ENCODE measurements around the gene HIF3A. TPM values are rescaled to one million over a fixed set of nuclear protein-coding genes. Genes with fewer than 3 reads are reported as not detected.

Gene HIF3A
- total RNA-seq, 1 donor from 2014 or later: 175 TPM

GRCh38 chr19:46391296-46392251, 94.7 kb downstream of the HIF3A start:
- no peak overlapping the region for H3K27ac Mint-ChIP-seq
- TF ChIP-seq CTCF (IDR thresholded peaks at IDR 0.05; ENCODE audit: unreplicated experiment): no peak
- H3K27me3 Mint-ChIP-seq (ENCODE audit: low read depth): no peaks in the 10 kb centered on the region
- H3K4me3 Mint-ChIP-seq: no peak overlapping the region
- H3K4me1 Mint-ChIP-seq: peaks cover 15% of the 10 kb centered on the region
- H3K9me3 Mint-ChIP-seq: peaks cover 5% of the 10 kb centered on the region
- H3K36me3 Mint-ChIP-seq: peaks cover 38% of the 10 kb centered on the region
- no peak for DNase-seq (ENCODE audit: low spot score in 2 of 2, unreplicated experiment in 2 of 2)

GRCh38 chr19:46392252-46392801, 95.5 kb downstream of the HIF3A start:
- peaks cover 32% of the 10 kb centered on the region for H3K36me3 Mint-ChIP-seq
- H3K27ac Mint-ChIP-seq: peak overlapping the region; percentile 85
- peaks cover 5% of the 10 kb centered on the region for H3K9me3 Mint-ChIP-seq
- H3K4me3 Mint-ChIP-seq: no peak overlapping the region
- TF ChIP-seq CTCF (IDR thresholded peaks at IDR 0.05; ENCODE audit: unreplicated experiment): no peak
- peaks cover 15% of the 10 kb centered on the region for H3K4me1 Mint-ChIP-seq
- no peak for DNase-seq (ENCODE audit: low spot score in 2 of 2, unreplicated experiment in 2 of 2)
- no peaks in the 10 kb centered on the region for H3K27me3 Mint-ChIP-seq (ENCODE audit: low read depth)

GRCh38 chr19:46392837-46393236, 96.0 kb downstream of the HIF3A start:
- Mint-ChIP-seq H3K27ac (peak overlapping the region; percentile 85), H3K36me3 (peaks cover 27% of the 10 kb centered on the region), H3K4me3 (no peak overlapping the region), H3K9me3 (peaks cover 5% of the 10 kb centered on the region), H3K27me3 (ENCODE audit: low read depth) (no peaks in the 10 kb centered on the region), H3K4me1 (peaks cover 15% of the 10 kb centered on the region)
- TF ChIP-seq CTCF (IDR thresholded peaks at IDR 0.05; ENCODE audit: unreplicated experiment): no peak
- DNase-seq (ENCODE audit: low spot score in 2 of 2, unreplicated experiment in 2 of 2): no peak

Other genes starting within 250 kb of the HIF3A start
- gene IGFL3, start 172.4 kb upstream of the HIF3A start, total RNA-seq: not detected in 3 replicates
- gene IGFL2, start 148.8 kb upstream of the HIF3A start, total RNA-seq: 2.0 to 3.7 TPM (median 3.7 TPM) in 3 replicates
- 0.29 TPM in 1 of 3 replicates, not detected in the others for gene IGFL1, start 67.3 kb upstream of the HIF3A start, total RNA-seq
- gene PPP5C, start 50.0 kb downstream of the HIF3A start, total RNA-seq: 80.6 to 86.4 TPM (median 85.2 TPM) in 3 replicates
- gene CCDC8, start 116.5 kb downstream of the HIF3A start, total RNA-seq: 50.3 to 51.7 TPM (median 50.7 TPM) in 3 replicates
- gene PNMA8C, start 131.9 kb downstream of the HIF3A start, total RNA-seq: 0.49 to 0.79 TPM (median 0.73 TPM) in 3 replicates
- 25.8 to 27.4 TPM (median 25.9 TPM) in 3 replicates for gene PNMA8A, start 174.5 kb downstream of the HIF3A start, total RNA-seq
- gene PNMA8B, start 198.8 kb downstream of the HIF3A start, total RNA-seq: 3.0 to 3.2 TPM (median 3.1 TPM) in 3 replicates